ENCODE data around the gene FBLN2. TPM values are rescaled to one million over a fixed set of nuclear protein-coding genes. Genes with fewer than 3 reads are reported as not detected.
"Not testable (repeated sequence)": the region's sequence is repeated elsewhere in the genome, so short reads cannot be mapped to it uniquely, and the experiment has no call there.

FBLN2 gene
- polyA plus RNA-seq, 1 donor (not counting 4 experiments of a cell fraction or from before 2014, with no cell fraction given): 0.72 TPM

DNA sequence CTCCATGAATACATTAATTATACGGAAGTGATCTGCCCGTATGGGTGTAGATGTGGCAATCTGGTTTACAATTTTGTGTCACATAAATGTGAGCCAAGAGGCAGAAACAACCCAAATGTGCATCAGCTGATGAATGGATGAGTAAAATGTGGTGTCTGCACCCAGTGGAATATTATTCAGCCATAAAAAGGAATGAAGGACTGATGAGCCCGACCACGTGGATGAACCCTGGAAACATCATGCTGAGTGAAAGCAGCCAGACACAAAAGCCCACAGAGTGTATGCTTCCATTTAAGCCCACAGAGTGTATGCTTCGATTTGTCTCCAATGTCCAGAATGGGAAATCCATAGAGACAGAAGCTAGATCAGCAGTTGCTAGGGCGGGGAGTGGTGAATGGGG, 27.6 kb upstream of the FBLN2 start:
- Histone ChIP-seq H3K9me3 (ENCODE audit: control insufficient read depth, low read depth, low read length) (no peaks in the 10 kb centered on the region), H2AFZ (ENCODE audit: control insufficient read depth, low read length) (no peak overlapping the region), H4K20me1 (ENCODE audit: control insufficient read depth, extremely low read depth, insufficient read depth, low read length) (no peaks in the 10 kb centered on the region), H3K9ac (ENCODE audit: control insufficient read depth, extremely low read depth, insufficient read depth, low read length) (no peak overlapping the region), H3K4me3 (ENCODE audit: control insufficient read depth in 2 of 3, extremely low read depth in 1 of 3, insufficient read depth in 2 of 3, low read depth in 1 of 3, low read length in 3 of 3) (no peak overlapping the region), H3K79me2 (ENCODE audit: control insufficient read depth, insufficient read depth, low read length) (no peaks in the 10 kb centered on the region), H3K4me2 (ENCODE audit: control insufficient read depth, extremely low read depth, insufficient read depth, low read depth, low read length) (no peak overlapping the region), H3K9me1 (ENCODE audit: control insufficient read depth, extremely low read depth, insufficient read depth, low read length) (no peaks in the 10 kb centered on the region), H3K27ac (ENCODE audit: control insufficient read depth, insufficient read depth, low read length) (no peak overlapping the region), H3K4me1 (ENCODE audit: control insufficient read depth, extremely low read depth, insufficient read depth, low read length) (peaks cover 5% of the 10 kb centered on the region), H3K36me3 (ENCODE audit: control insufficient read depth in 2 of 2, extremely low read depth in 1 of 2, insufficient read depth in 2 of 2, low read length in 2 of 2) (no peaks in the 10 kb centered on the region), H3K27me3 (ENCODE audit: control insufficient read depth, extremely low read depth, insufficient read depth, low read length) (no peaks in the 10 kb centered on the region)
- no peak for DNase-seq (ENCODE audit: low read depth, low spot score)
- dilution Hi-C loops (cut with MboI; ENCODE audit: extremely low pct_ligation_motif_present, low sequenced_read_pairs): no loop called here
- no peak for FAIRE-seq
- TF ChIP-seq, protein P1, sequence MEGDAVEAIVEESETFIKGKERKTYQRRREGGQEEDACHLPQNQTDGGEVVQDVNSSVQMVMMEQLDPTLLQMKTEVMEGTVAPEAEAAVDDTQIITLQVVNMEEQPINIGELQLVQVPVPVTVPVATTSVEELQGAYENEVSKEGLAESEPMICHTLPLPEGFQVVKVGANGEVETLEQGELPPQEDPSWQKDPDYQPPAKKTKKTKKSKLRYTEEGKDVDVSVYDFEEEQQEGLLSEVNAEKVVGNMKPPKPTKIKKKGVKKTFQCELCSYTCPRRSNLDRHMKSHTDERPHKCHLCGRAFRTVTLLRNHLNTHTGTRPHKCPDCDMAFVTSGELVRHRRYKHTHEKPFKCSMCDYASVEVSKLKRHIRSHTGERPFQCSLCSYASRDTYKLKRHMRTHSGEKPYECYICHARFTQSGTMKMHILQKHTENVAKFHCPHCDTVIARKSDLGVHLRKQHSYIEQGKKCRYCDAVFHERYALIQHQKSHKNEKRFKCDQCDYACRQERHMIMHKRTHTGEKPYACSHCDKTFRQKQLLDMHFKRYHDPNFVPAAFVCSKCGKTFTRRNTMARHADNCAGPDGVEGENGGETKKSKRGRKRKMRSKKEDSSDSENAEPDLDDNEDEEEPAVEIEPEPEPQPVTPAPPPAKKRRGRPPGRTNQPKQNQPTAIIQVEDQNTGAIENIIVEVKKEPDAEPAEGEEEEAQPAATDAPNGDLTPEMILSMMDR (optimal IDR thresholded peaks at IDR 0.05 in 1 of 3, IDR thresholded peaks at IDR 0.05 in 1 of 3, conservative IDR thresholded peaks at IDR 0.05 in 1 of 3; ENCODE audit: extremely low read depth in 1 of 3, insufficient read depth in 2 of 3, low read length in 3 of 3): no peak
- TF ChIP-seq EZH2 (IDR thresholded peaks at IDR 0.05; ENCODE audit: low read length): no peak

DNA sequence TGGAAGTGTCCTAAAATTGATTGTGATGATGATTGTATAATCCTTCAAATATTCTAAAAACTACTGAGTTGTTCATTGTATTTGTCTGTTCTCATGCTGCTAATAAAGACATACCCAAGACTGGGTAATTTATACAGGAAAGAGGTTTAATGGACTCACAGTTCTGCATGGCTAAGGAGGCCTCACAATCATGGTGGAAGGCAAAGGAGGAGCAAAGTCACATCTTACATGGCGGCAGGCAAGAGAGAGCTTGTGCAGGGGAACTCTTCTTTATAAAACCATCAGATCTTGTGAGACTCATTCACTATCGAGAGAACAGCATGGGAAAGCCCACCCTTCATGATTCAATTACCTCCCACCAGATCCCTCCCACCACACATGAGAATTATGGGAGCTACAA, 27.2 kb upstream of the FBLN2 start:
- dilution Hi-C loops (cut with MboI; ENCODE audit: extremely low pct_ligation_motif_present, low sequenced_read_pairs); H3K9ac ChIP-seq (ENCODE audit: control insufficient read depth, extremely low read depth, insufficient read depth, low read length); H3K9me3 ChIP-seq (ENCODE audit: control insufficient read depth, low read depth, low read length); FAIRE-seq; H4K20me1 ChIP-seq (ENCODE audit: control insufficient read depth, extremely low read depth, insufficient read depth, low read length); H3K27me3 ChIP-seq (ENCODE audit: control insufficient read depth, extremely low read depth, insufficient read depth, low read length); H3K4me3 ChIP-seq (ENCODE audit: control insufficient read depth in 2 of 3, extremely low read depth in 1 of 3, insufficient read depth in 2 of 3, low read depth in 1 of 3, low read length in 3 of 3); H2AFZ ChIP-seq (ENCODE audit: control insufficient read depth, low read length); H3K27ac ChIP-seq (ENCODE audit: control insufficient read depth, insufficient read depth, low read length); DNase-seq (ENCODE audit: low read depth, low spot score); H3K79me2 ChIP-seq (ENCODE audit: control insufficient read depth, insufficient read depth, low read length); H3K4me1 ChIP-seq (ENCODE audit: control insufficient read depth, extremely low read depth, insufficient read depth, low read length); H3K4me2 ChIP-seq (ENCODE audit: control insufficient read depth, extremely low read depth, insufficient read depth, low read depth, low read length); H3K9me1 ChIP-seq (ENCODE audit: control insufficient read depth, extremely low read depth, insufficient read depth, low read length); H3K36me3 ChIP-seq (ENCODE audit: control insufficient read depth in 2 of 2, extremely low read depth in 1 of 2, insufficient read depth in 2 of 2, low read length in 2 of 2): not testable (repeated sequence)

DNA sequence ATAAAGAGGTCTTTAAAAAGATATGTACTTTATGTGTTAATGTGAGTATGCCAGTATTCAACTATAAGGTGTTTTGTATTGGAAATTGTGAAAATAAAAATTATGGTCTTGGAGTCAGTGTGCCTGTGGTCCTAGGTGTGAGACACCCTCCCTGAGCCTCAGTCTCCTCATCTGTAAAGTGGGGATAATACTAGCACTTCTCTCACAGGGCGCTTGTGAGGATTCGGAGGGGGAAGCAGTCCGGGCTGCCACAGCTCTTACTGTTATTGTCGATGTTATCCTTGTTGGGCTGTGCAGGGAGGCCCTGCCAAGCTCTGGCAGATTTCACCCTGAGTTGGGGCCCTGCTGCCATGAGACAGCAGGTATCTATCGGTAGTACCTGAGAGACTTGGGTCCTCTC, 26.7 kb upstream of the FBLN2 start:
- Histone ChIP-seq H3K9me3 (ENCODE audit: control insufficient read depth, low read depth, low read length) (no peaks in the 10 kb centered on the region), H4K20me1 (ENCODE audit: control insufficient read depth, extremely low read depth, insufficient read depth, low read length) (no peaks in the 10 kb centered on the region), H3K79me2 (ENCODE audit: control insufficient read depth, insufficient read depth, low read length) (no peaks in the 10 kb centered on the region), H3K27ac (ENCODE audit: control insufficient read depth, insufficient read depth, low read length) (no peak overlapping the region), H3K9ac (ENCODE audit: control insufficient read depth, extremely low read depth, insufficient read depth, low read length) (no peak overlapping the region), H3K4me3 (ENCODE audit: control insufficient read depth in 2 of 3, extremely low read depth in 1 of 3, insufficient read depth in 2 of 3, low read depth in 1 of 3, low read length in 3 of 3) (no peak overlapping the region), H2AFZ (ENCODE audit: control insufficient read depth, low read length) (no peak overlapping the region), H3K27me3 (ENCODE audit: control insufficient read depth, extremely low read depth, insufficient read depth, low read length) (no peaks in the 10 kb centered on the region), H3K36me3 (ENCODE audit: control insufficient read depth in 2 of 2, extremely low read depth in 1 of 2, insufficient read depth in 2 of 2, low read length in 2 of 2) (no peaks in the 10 kb centered on the region), H3K9me1 (ENCODE audit: control insufficient read depth, extremely low read depth, insufficient read depth, low read length) (no peaks in the 10 kb centered on the region), H3K4me2 (ENCODE audit: control insufficient read depth, extremely low read depth, insufficient read depth, low read depth, low read length) (no peak overlapping the region), H3K4me1 (ENCODE audit: control insufficient read depth, extremely low read depth, insufficient read depth, low read length) (peaks cover 9% of the 10 kb centered on the region)
- no peak for TF ChIP-seq EZH2 (IDR thresholded peaks at IDR 0.05; ENCODE audit: low read length)
- TF ChIP-seq, protein P1 (optimal IDR thresholded peaks at IDR 0.05 in 1 of 3, IDR thresholded peaks at IDR 0.05 in 1 of 3, conservative IDR thresholded peaks at IDR 0.05 in 1 of 3; ENCODE audit: extremely low read depth in 1 of 3, insufficient read depth in 2 of 3, low read length in 3 of 3): no peak
- no peak for DNase-seq (ENCODE audit: low read depth, low spot score)
- dilution Hi-C loops (cut with MboI; ENCODE audit: extremely low pct_ligation_motif_present, low sequenced_read_pairs): no loop called here
- no peak for FAIRE-seq

Data from keratinocyte (primary cell).